OCI-LY7 (cell line): ENCODE data around the gene KLHL26. TPM values are rescaled to one million over a fixed set of nuclear protein-coding genes. Genes with fewer than 3 reads are reported as not detected.

Source experiments
- BruUV-seq: library from RNA; stranded (reverse); fragments of 400-500 nt; replicated peaks from 2 replicates; lab custom pipeline; 2021; lab: Mats Ljungman, UMichigan
- CTCF ChIA-PET: fragments of 300-600 bp; sonication (Branson Sonifier 250); formaldehyde crosslinking; loops from one replicate; lab custom pipeline; 2022; ENCODE audit warnings: antibody characterized with exemption; ENCODE audit not compliant: unreplicated experiment; lab: Charles Lee
- POLR2A ChIA-PET: fragments of 300-600 bp; sonication (Branson Sonifier 250); formaldehyde crosslinking; loops from one replicate; lab custom pipeline; 2022; ENCODE audit warnings: antibody characterized with exemption; lab: Charles Lee
- DNase-seq: peaks from one replicate; pipeline ENCODE4 v3.0.0-alpha.2; 2015; ENCODE audit warnings: low spot score
- H2AFZ ChIP-seq: fragments of 200-600 bp; sonication (generic), shearing (Covaris generic); 2 replicates; pipeline ENCODE4 v1.6.1; 2014; ENCODE audit warnings: mild to moderate bottlenecking, antibody characterized with exemption, low read length, moderate library complexity
- H3K27ac ChIP-seq: fragments of 200-600 bp; sonication (generic); 2 replicates; pipeline ENCODE4 v1.5.1; 2014; ENCODE audit warnings: mixed run types, low read depth, mild to moderate bottlenecking, moderate library complexity, low read length, inconsistent platforms; ENCODE audit not compliant: poor library complexity, severe bottlenecking
- H3K36me3 ChIP-seq: fragments of 200-600 bp; sonication (generic); 2 replicates; pipeline ENCODE4 v1.6.1; 2014; ENCODE audit warnings: mild to moderate bottlenecking, antibody characterized with exemption, low read length, moderate library complexity, mixed read lengths; ENCODE audit not compliant: insufficient read depth
- H3K4me1 ChIP-seq: fragments of 200-600 bp; sonication (generic); 2 replicates; pipeline ENCODE4 v1.5.1; 2014; ENCODE audit warnings: mild to moderate bottlenecking, low read length; ENCODE audit not compliant: insufficient read depth, poor library complexity, severe bottlenecking
- H3K4me2 ChIP-seq: fragments of 200-600 bp; sonication (generic); 2 replicates; pipeline ENCODE4 v1.6.1; 2014; ENCODE audit warnings: mild to moderate bottlenecking, low read length
- H3K4me3 ChIP-seq: fragments of 200-600 bp; sonication (generic); 2 replicates; pipeline ENCODE4 v1.5.1; 2014; ENCODE audit warnings: mild to moderate bottlenecking, low read depth, low read length; ENCODE audit not compliant: poor library complexity, severe bottlenecking
- H3K79me2 ChIP-seq: fragments of 200-600 bp; sonication (generic); 2 replicates; pipeline ENCODE4 v1.6.1; 2016; ENCODE audit warnings: low read depth, mild to moderate bottlenecking, low read length, moderate library complexity, mixed read lengths; ENCODE audit not compliant: insufficient read depth
- H3K9me2 ChIP-seq: fragments of 200-600 bp; sonication (generic); 2 replicates; pipeline ENCODE4 v1.6.1; 2016; ENCODE audit warnings: mild to moderate bottlenecking, low read length, mixed read lengths; ENCODE audit not compliant: insufficient read depth
- H3K9me3 ChIP-seq: fragments of 200-600 bp; sonication (generic); 2 replicates; pipeline ENCODE4 v1.6.1; 2014; ENCODE audit warnings: mild to moderate bottlenecking, mixed run types, low read length, mixed read lengths
- H4K20me1 ChIP-seq: fragments of 200-600 bp; sonication (generic); 2 replicates; pipeline ENCODE4 v1.6.1; 2014; ENCODE audit warnings: mild to moderate bottlenecking, antibody characterized with exemption, low read length, moderate library complexity, mixed read lengths; ENCODE audit not compliant: insufficient read depth
- EZH2phosphoT487 ChIP-seq: fragments of 200-600 bp; sonication (generic); IDR thresholded peaks from 2 replicates; pipeline ENCODE4 v1.6.1; 2018; ENCODE audit warnings: low read depth, borderline replicate concordance, mild to moderate bottlenecking, mixed run types, antibody characterized with exemption, low read length, moderate library complexity, mixed read lengths
- intact Hi-C: fragments of 100-400 bp; cut with micrococcal nuclease; formaldehyde crosslinking; loops from one replicate; pipeline ENCODE4 v1.10.0; 2022; ENCODE audit not compliant: unreplicated experiment
- total RNA-seq, 2 experiments: library from RNA; depleted of rRNA in 1 of 2; stranded (reverse); fragments of >200 nt in 1 of 2; shearing (Covaris generic) in 1 of 2; gene quantifications; 2 replicates each; pipeline ENCODE4 v1.2.3, GENCODE V29; 2014 to 2022
- TF ChIP-seq, protein P1 (sequence below): fragments of 200-600 bp; sonication (generic); conservative IDR thresholded peaks from 2 replicates; pipeline ENCODE4 v1.5.1; 2014; ENCODE audit warnings: mild to moderate bottlenecking, antibody characterized with exemption, low read length, moderate library complexity, mixed read lengths

The KLHL26 gene
- total RNA-seq, 2 experiments from 2014 or later, result 1.0 to 8.9 TPM

DNA sequence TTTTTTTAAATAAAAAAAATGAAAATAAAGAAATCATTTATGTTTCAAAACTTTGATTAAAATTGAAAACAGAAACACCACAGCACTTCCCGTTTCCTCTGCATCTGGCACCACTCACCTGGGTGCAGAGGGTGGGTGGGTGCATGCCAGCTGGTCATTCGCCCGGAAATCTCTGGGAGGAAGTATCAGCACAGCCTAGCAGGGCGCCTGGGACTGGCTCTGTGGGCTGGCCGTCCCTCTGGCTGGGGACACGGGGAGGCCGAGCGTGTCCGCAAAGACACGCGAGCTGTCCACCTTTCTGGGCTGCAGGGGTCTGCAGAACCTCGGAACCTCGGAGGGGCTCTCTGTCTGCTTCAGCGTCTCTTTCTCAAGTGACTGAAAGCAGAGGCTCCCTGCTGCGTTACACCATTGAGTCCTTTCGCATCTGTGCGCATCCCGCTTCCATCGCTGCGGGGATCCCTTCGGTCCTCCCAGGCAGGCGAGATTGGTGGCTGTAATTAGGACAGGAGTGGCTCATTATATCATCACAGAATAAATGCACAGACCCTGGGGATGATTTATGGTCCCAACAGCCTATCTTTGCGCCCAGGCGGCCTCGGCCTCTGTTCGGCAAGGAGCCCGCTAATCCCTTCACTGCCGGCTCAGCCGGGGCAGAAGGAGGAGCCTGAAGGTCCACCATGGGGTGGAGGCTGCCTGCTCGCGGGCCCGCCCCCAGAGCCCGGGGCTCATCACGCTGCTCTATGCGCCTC lies 63.8 kb downstream of the KLHL26 start:
- Histone ChIP-seq H3K27ac (peak overlapping the region; percentile 86), H3K79me2 (no peaks in the 10 kb centered on the region), H3K4me3 (peak overlapping the region; percentile 60), H2AFZ (peak overlapping the region; percentile 51; the same call in 1 of the 2 replicates), H3K9me3 (no peaks in the 10 kb centered on the region), H4K20me1 (peaks cover 7% of the 10 kb centered on the region; the same call in 1 of the 2 replicates), H3K4me1 (peaks cover 32% of the 10 kb centered on the region), H3K9me2 (no peaks in the 10 kb centered on the region), H3K4me2 (peak overlapping the region; percentile 80), H3K36me3 (no peaks in the 10 kb centered on the region)
- POLR2A ChIA-PET, result interaction anchor here (0.6 to 1.8 kb wide), 4 partner anchors 11 to 599 kb away, joined by 3 to 6 read pairs (median 4); partner anchors contain the start of genes COPE, CRTC1 and DDX49
- BruUV-seq, result no TSS peak
- CTCF ChIA-PET, result no interaction called here
- TF ChIP-seq, protein P1, sequence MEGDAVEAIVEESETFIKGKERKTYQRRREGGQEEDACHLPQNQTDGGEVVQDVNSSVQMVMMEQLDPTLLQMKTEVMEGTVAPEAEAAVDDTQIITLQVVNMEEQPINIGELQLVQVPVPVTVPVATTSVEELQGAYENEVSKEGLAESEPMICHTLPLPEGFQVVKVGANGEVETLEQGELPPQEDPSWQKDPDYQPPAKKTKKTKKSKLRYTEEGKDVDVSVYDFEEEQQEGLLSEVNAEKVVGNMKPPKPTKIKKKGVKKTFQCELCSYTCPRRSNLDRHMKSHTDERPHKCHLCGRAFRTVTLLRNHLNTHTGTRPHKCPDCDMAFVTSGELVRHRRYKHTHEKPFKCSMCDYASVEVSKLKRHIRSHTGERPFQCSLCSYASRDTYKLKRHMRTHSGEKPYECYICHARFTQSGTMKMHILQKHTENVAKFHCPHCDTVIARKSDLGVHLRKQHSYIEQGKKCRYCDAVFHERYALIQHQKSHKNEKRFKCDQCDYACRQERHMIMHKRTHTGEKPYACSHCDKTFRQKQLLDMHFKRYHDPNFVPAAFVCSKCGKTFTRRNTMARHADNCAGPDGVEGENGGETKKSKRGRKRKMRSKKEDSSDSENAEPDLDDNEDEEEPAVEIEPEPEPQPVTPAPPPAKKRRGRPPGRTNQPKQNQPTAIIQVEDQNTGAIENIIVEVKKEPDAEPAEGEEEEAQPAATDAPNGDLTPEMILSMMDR, result no peak
- no peak for TF ChIP-seq EZH2phosphoT487
- DNase-seq, result peak; percentile 84
- intact Hi-C loops, result no loop called here

DNA sequence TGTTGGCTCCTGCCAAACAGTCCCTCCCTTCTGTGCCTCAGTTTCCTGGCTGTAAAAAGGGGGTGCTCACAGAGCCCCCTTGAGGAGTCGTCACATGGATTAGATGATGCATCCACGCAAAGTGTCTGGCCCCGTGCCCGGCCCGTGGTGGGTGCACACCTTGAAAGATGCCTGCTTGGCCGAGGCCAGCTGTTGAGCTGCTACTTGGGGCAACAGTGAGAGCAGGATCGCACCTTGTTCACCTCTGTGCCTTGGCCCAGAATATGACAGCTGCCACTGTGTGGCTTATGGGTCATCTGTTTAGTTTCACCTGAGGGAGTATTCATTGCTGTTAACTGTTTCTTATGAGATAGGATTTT lies 64.4 kb downstream of the KLHL26 start:
- TF ChIP-seq EZH2phosphoT487, result no peak
- TF ChIP-seq, protein P1, result no peak
- POLR2A ChIA-PET, result interaction anchor here (0.7 to 1.0 kb wide), 3 partner anchors 19 to 218 kb away, joined by 3 to 4 read pairs (median 3); partner anchors contain the start of genes COPE and DDX49

DNA sequence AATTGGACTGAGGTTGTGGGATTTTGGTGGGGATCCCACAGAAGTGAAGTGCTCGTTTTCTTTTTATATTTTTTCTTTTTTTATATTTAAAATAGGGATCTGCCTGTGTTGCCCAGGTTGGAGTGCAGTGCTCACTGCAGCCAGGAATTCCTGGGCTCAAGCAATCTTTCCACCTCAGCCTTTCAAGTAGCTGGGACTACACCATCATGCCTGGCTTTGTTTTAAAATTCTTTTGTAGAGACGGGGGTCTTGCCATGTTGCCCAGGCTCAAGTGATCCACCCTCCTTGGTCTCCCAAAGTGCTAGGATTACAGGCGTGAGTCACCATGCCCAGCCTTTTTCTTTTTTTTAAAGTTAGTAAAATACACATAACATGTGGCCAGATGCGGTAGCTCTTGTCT lies 67.2 kb downstream of the KLHL26 start:
- no TSS peak for BruUV-seq

More for the DNA sequence above, 64.4 kb downstream of the KLHL26 start:
- CTCF ChIA-PET, result no interaction called here
- Histone ChIP-seq H3K4me1 (peaks cover 32% of the 10 kb centered on the region), H3K4me2 (peak overlapping the region; percentile 80), H3K27ac (peak overlapping the region; percentile 86), H2AFZ (peak overlapping the region; percentile 51; the same call in 1 of the 2 replicates), H3K79me2 (no peaks in the 10 kb centered on the region), H3K36me3 (no peaks in the 10 kb centered on the region), H3K9me2 (no peaks in the 10 kb centered on the region), H4K20me1 (peaks cover 7% of the 10 kb centered on the region; the same call in 1 of the 2 replicates), H3K9me3 (no peaks in the 10 kb centered on the region), H3K4me3 (peak overlapping the region; percentile 60)
- no TSS peak for BruUV-seq
- peak; percentile 31 for DNase-seq
- intact Hi-C loops, result no loop called here

More for the DNA sequence above, 67.2 kb downstream of the KLHL26 start:
- no peaks in the 10 kb centered on the region for H3K36me3 ChIP-seq
- no peak overlapping the region for H3K4me3 ChIP-seq
- H3K27ac ChIP-seq, result no peak overlapping the region
- H3K9me3 ChIP-seq, result no peaks in the 10 kb centered on the region
- no peaks in the 10 kb centered on the region for H3K9me2 ChIP-seq
- no peak for DNase-seq
- POLR2A ChIA-PET, result no interaction called here
- CTCF ChIA-PET, result no interaction called here
- no peaks in the 10 kb centered on the region for H4K20me1 ChIP-seq
- no peak for TF ChIP-seq EZH2phosphoT487
- TF ChIP-seq, protein P1, result no peak
- intact Hi-C loops, result no loop called here
- H3K79me2 ChIP-seq, result no peaks in the 10 kb centered on the region
- H3K4me2 ChIP-seq, result no peak overlapping the region
- H3K4me1 ChIP-seq, result peaks cover 25% of the 10 kb centered on the region
- no peak overlapping the region for H2AFZ ChIP-seq
